ENCODE data around the gene CNEP1R1. TPM values are rescaled to one million over a fixed set of nuclear protein-coding genes. Genes with fewer than 3 reads are reported as not detected.

The CNEP1R1 gene
- 25.9 and 31.0 TPM in 2 replicates for total RNA-seq

DNA sequence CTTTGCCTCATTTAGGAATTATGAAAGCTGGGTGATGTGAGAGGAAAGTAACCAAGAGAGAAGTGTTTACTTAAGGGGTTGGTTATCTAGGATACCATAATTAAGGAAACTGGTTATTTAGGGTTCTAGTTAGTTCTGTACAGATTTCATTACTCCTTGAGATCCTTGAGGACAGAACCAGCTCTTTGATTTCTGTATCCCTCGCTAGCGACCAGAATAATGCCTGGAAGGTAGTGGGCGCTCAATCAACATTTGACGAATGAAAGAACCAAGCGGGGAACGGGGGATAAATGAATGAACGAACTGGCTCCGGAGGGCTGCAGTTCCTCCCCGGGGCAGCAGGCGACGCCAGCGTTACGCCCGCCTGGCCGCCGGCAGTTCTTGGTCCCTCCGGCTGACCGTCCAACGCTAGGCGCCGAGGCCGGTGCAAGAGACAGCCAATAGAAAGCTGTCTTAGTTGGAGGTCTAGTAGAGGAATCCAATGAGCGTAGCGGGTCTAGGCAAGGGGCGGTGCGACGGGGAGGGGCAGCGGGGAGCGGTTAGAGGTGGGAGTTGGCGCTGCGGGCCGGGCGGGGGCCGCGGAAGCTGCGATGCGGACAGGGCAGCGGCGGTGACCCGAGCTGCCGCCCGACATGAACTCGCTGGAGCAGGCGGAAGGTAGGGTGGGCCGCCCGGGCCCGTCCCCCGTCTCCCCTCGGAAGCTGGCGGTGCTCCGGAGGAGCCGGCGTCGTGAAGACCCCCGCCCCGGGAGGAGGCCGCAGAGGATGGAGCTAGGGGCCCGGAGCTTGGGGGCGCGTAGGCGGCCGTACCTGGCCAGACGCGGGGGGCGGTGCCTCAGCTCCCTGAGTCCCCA, at the start of gene CNEP1R1:
Gene CNEP1R1 (plus strand): TSS at position 542 of the 853 bp plus-strand sequence. CDS start 91 bp downstream, at position 633.

GRCh38 chr16:50065624-50066481, 40.8 kb downstream of the CNEP1R1 start, which contains the start of gene HEATR3:
HEATR3 (plus strand) TSS chr16:50065970; CDS start chr16:50066132, 162 bp downstream.

Other genes starting within 250 kb of the CNEP1R1 start
- 5.9 and 6.2 TPM in 2 replicates for gene ZNF423, start 169.1 kb upstream of the CNEP1R1 start, total RNA-seq
- 27.5 and 31.2 TPM in 2 replicates for gene HEATR3, start 40.7 kb downstream of the CNEP1R1 start, total RNA-seq
- gene TENT4B, start 128.1 kb downstream of the CNEP1R1 start, total RNA-seq, result 7.6 and 8.9 TPM in 2 replicates
- gene ADCY7, start 241.3 kb downstream of the CNEP1R1 start, total RNA-seq, result 3.4 and 4.0 TPM in 2 replicates

All from dermis lymphatic vessel endothelial cell (primary cell).